MCF 10A (cell line): ENCODE data around the gene AHCYL1. TPM values are rescaled to one million over a fixed set of nuclear protein-coding genes. Genes with fewer than 3 reads are reported as not detected.

Source experiments
- BruUV-seq: library from RNA; stranded (reverse); fragments of 400-500 nt; replicated peaks from 2 replicates; lab custom pipeline; 2021; lab: Mats Ljungman, UMichigan
- CTCF ChIA-PET: fragments of 300-600 bp; sonication (Branson Sonifier 250); formaldehyde crosslinking; extraction: SDS; loops from one replicate; lab custom pipeline; 2021; ENCODE audit warnings: antibody characterized with exemption, inconsistent platforms; lab: Yijun Ruan, JAX
- POLR2A ChIA-PET: fragments of 300-600, 350-650 bp; sonication (Branson Sonifier 250); formaldehyde crosslinking; extraction: SDS; loops from one replicate; lab custom pipeline; 2020; ENCODE audit warnings: antibody characterized with exemption, inconsistent platforms; lab: Yijun Ruan, JAX
- DNase-seq: peaks from one replicate; pipeline ENCODE4 v3.0.0-alpha.2; 2018; ENCODE audit not compliant: unreplicated experiment
- H3K27ac Mint-ChIP-seq: one replicate; pipeline ENCODE4 v1.8.0; 2022; ENCODE audit warnings: mild to moderate bottlenecking, low read depth, mixed read lengths; ENCODE audit not compliant: unreplicated experiment
- H3K27me3 Mint-ChIP-seq: one replicate; pipeline ENCODE4 v1.8.0; 2022; ENCODE audit warnings: mixed read lengths; ENCODE audit not compliant: insufficient read depth, unreplicated experiment
- H3K36me3 Mint-ChIP-seq: one replicate; pipeline ENCODE4 v1.8.0; 2022; ENCODE audit warnings: mild to moderate bottlenecking, moderate library complexity, mixed read lengths; ENCODE audit not compliant: insufficient read depth, unreplicated experiment
- H3K4me1 Mint-ChIP-seq: one replicate; pipeline ENCODE4 v1.8.0; 2022; ENCODE audit warnings: mixed read lengths; ENCODE audit not compliant: insufficient read depth, unreplicated experiment
- H3K4me3 Mint-ChIP-seq: one replicate; pipeline ENCODE4 v1.8.0; 2022; ENCODE audit warnings: mild to moderate bottlenecking, moderate library complexity, mixed read lengths; ENCODE audit not compliant: unreplicated experiment
- H3K9me3 Mint-ChIP-seq: one replicate; pipeline ENCODE4 v1.8.0; 2022; ENCODE audit warnings: mixed read lengths; ENCODE audit not compliant: unreplicated experiment
- CTCF ChIP-seq: fragments of 200-600 bp; IDR thresholded peaks from one replicate; pipeline ENCODE4 v1.8.0; 2022; ENCODE audit warnings: antibody characterized with exemption, mild to moderate bottlenecking; ENCODE audit not compliant: unreplicated experiment
- intact Hi-C: fragments of 100-400 bp; cut with micrococcal nuclease; formaldehyde crosslinking; loops from 2 replicates; pipeline ENCODE4 v1.14.1; 2022
- total RNA-seq: library from RNA; stranded (reverse); gene quantifications from 2 replicates; pipeline ENCODE4 v1.2.3, GENCODE V29; 2022

The AHCYL1 gene
- total RNA-seq, 1 experiment from 2014 or later: 104 TPM

DNA sequence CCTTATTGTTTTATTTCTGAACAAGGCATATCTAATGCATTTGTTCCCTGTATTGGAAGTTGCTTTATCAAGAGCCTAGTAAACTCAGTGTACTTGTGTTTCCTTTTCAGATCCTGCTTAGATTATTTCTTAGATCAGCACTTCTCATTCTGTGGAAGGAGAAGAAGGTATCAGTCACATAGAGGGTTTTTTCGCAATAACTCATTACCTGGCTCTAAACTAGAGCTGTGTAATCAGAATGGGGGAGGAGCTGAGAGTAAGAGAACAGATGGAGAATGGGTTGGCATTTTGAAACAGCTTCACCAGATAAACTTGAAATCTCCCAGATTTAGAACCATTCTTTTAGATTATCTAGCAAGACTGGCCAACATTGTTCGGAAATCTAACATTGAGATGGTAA is 11.0 kb downstream of the AHCYL1 start:
- Mint-ChIP-seq H3K27ac (no peak overlapping the region), H3K4me3 (no peak overlapping the region), H3K27me3 (no peaks in the 10 kb centered on the region), H3K36me3 (peaks cover 6% of the 10 kb centered on the region), H3K9me3 (no peaks in the 10 kb centered on the region), H3K4me1 (peaks cover 37% of the 10 kb centered on the region)
- TF ChIP-seq CTCF: no peak
- ChIA-PET POLR2A (interaction anchor here (0.6 to 4.6 kb wide), 8 partner anchors 11 to 449 kb away, joined by 3 to 45 read pairs (median 4); partner anchors contain the start of genes AHCYL1 and GNAI3), CTCF (interaction anchor here (0.7 to 7.3 kb wide), 8 partner anchors 11 to 356 kb away, joined by 3 to 49 read pairs (median 8); partner anchors contain the start of gene AHCYL1)
- intact Hi-C loops: no loop called here
- BruUV-seq: no TSS peak
- peak; percentile 61 for DNase-seq

DNA sequence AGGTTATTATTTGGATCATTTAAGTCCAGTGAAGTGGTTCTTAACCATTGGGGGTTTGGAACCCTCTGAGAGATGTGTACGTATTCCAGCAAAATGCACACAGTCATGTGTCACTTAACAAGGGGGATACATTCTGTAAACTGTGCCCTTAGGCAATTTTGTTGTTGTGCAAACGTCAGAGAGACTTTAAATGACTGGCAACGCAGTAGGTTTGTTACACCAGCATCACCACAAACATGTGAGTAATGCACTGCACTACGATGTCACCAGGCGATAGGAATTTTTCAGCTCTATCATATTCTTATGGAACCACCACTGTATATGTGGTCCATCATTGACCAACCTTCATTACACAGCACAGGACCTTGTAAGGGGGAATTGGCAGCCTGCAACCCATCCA is 11.9 kb downstream of the AHCYL1 start:
- ChIA-PET POLR2A (interaction anchor here (1.1 to 4.6 kb wide), 4 partner anchors 11 to 222 kb away, joined by 3 to 45 read pairs (median 6); partner anchors contain the start of gene AHCYL1), CTCF (interaction anchor here (0.6 to 7.3 kb wide), 7 partner anchors 10 to 448 kb away, joined by 3 to 49 read pairs (median 7); partner anchors contain the start of gene AHCYL1)
- intact Hi-C loops: no loop called here
- BruUV-seq: no TSS peak
- no peaks in the 10 kb centered on the region for H3K27me3 Mint-ChIP-seq
- H3K36me3 Mint-ChIP-seq: peaks cover 6% of the 10 kb centered on the region
- H3K4me1 Mint-ChIP-seq: peaks cover 37% of the 10 kb centered on the region
- DNase-seq: peak; percentile 73
- H3K27ac Mint-ChIP-seq: no peak overlapping the region
- H3K4me3 Mint-ChIP-seq: no peak overlapping the region
- H3K9me3 Mint-ChIP-seq: no peaks in the 10 kb centered on the region
- TF ChIP-seq CTCF: no peak

- CTCF ChIA-PET: interaction anchor here (1.1 to 7.3 kb wide), 7 partner anchors 9 to 448 kb away, joined by 3 to 49 read pairs (median 8); partner anchors contain the start of gene AHCYL1
- POLR2A ChIA-PET: interaction anchor here (0.7 to 1.8 kb wide), 5 partner anchors 10 to 572 kb away, joined by 3 to 8 read pairs (median 3); no protein-coding TSS in a partner anchor
- H3K36me3 Mint-ChIP-seq: no peaks in the 10 kb centered on the region
- peaks cover 39% of the 10 kb centered on the region for H3K4me1 Mint-ChIP-seq
- intact Hi-C loops: no loop called here
- no TSS peak for BruUV-seq
- no peaks in the 10 kb centered on the region for H3K9me3 Mint-ChIP-seq
- H3K27ac Mint-ChIP-seq: no peak overlapping the region
- no peak overlapping the region for H3K4me3 Mint-ChIP-seq
- no peak for TF ChIP-seq CTCF
- DNase-seq: no peak
- no peaks in the 10 kb centered on the region for H3K27me3 Mint-ChIP-seq
Measured at GRCh38 chr1:109997204-109997866, 12.8 kb downstream of the AHCYL1 start.

- Mint-ChIP-seq H3K27me3 (no peaks in the 10 kb centered on the region), H3K9me3 (no peaks in the 10 kb centered on the region), H3K27ac (no peak overlapping the region), H3K4me1 (peaks cover 44% of the 10 kb centered on the region), H3K4me3 (no peak overlapping the region), H3K36me3 (no peaks in the 10 kb centered on the region)
- TF ChIP-seq CTCF: no peak
- no TSS peak for BruUV-seq
- DNase-seq: no peak
- POLR2A ChIA-PET: interaction anchor here (0.7 to 1.8 kb wide), 5 partner anchors 9 to 572 kb away, joined by 3 to 8 read pairs (median 3); no protein-coding TSS in a partner anchor
- CTCF ChIA-PET: interaction anchor here (1.1 to 7.3 kb wide), 8 partner anchors 10 to 449 kb away, joined by 3 to 49 read pairs (median 4); partner anchors contain the start of gene AHCYL1
- intact Hi-C loops: no loop called here
Measured at GRCh38 chr1:109997867-109998229, 13.3 kb downstream of the AHCYL1 start.
